ENCODE data around the gene ZNF735. TPM values are rescaled to one million over a fixed set of nuclear protein-coding genes. Genes with fewer than 3 reads are reported as not detected.

Gene ZNF735
- total and polyA plus RNA-seq, 2 of the 8 experiments (the other 6 are each of a cell fraction or from before 2014, with no cell fraction given), result not detected

- TF ChIP-seq ATF2 (IDR thresholded peaks at IDR 0.05; ENCODE audit: low read length), result no peak
- TF ChIP-seq CHD1 (IDR thresholded peaks at IDR 0.05; ENCODE audit: low read depth, low read length), result no peak
- no peak for TF ChIP-seq EZH2 (IDR thresholded peaks at IDR 0.05; ENCODE audit: low read depth, low read length, severe bottlenecking)
- TF ChIP-seq SIRT6 (IDR thresholded peaks at IDR 0.05; ENCODE audit: low read length), result no peak
These were observed 24.8 kb upstream of the ZNF735 start (continued) for GRCh38 chr7:64182036-64182790.
